GM18517 (cell line): ENCODE measurements around the gene TENT4B.
"Not testable (repeated sequence)": the region's sequence is repeated elsewhere in the genome, so short reads cannot be mapped to it uniquely, and the experiment has no call there.

Source experiments
- ATAC-seq: cut with Tn5 transposase; IDR thresholded peaks from one replicate; pipeline ENCODE4 v1.9.1; 2021; ENCODE audit warnings: mild to moderate bottlenecking, moderate library complexity; ENCODE audit not compliant: unreplicated experiment

Gene TENT4B

GRCh38 chr16:50227665-50228064, 74.6 kb downstream of the TENT4B start:
- ATAC-seq: no peak

GRCh38 chr16:50228364-50228868, 75.3 kb downstream of the TENT4B start:
- no peak for ATAC-seq

GRCh38 chr16:50229149-50229726, 76.1 kb downstream of the TENT4B start:
- ATAC-seq: no peak

- no peak for ATAC-seq
These were observed 81.9 kb downstream of the TENT4B start for GRCh38 chr16:50234771-50235556.

- no peak for ATAC-seq
These were observed 82.5 kb downstream of the TENT4B start for GRCh38 chr16:50235581-50235980.

GRCh38 chr16:50238314-50238713, 85.2 kb downstream of the TENT4B start:
- ATAC-seq: no peak

GRCh38 chr16:50238868-50239301, 85.8 kb downstream of the TENT4B start:
- no peak for ATAC-seq

- not testable (repeated sequence) for ATAC-seq
These were observed 89.9 kb downstream of the TENT4B start for GRCh38 chr16:50243024-50243423.

- ATAC-seq: no peak
These were observed 91.0 kb downstream of the TENT4B start for GRCh38 chr16:50244140-50244503.

GRCh38 chr16:50244504-50245416, 91.7 kb downstream of the TENT4B start:
- no peak for ATAC-seq

GRCh38 chr16:50245417-50246298, 92.6 kb downstream of the TENT4B start:
- no peak for ATAC-seq

- ATAC-seq: no peak
These were observed 93.4 kb downstream of the TENT4B start for GRCh38 chr16:50246299-50247122.

GRCh38 chr16:50247123-50247905, 94.2 kb downstream of the TENT4B start:
- no peak for ATAC-seq

- no peak for ATAC-seq
These were observed 95.0 kb downstream of the TENT4B start for GRCh38 chr16:50247906-50248608.

- ATAC-seq: no peak
These were observed 95.7 kb downstream of the TENT4B start for GRCh38 chr16:50248845-50249244.

- no peak for ATAC-seq
These were observed 98.4 kb downstream of the TENT4B start for GRCh38 chr16:50251375-50252081.

GRCh38 chr16:50252082-50252611, 99.0 kb downstream of the TENT4B start:
- ATAC-seq: no peak
